Neural progenitor cell (in vitro differentiated cells): ENCODE data around the gene MTRF1L.

Source experiments
- CTCF ChIP-seq: fragments of 200-600 bp; sonication (generic); IDR thresholded peaks from 2 replicates; pipeline ENCODE4 v1.5.1; 2017; ENCODE audit warnings: antibody characterized with exemption, mild to moderate bottlenecking
- EZH2 ChIP-seq: fragments of 200-600 bp; sonication (generic); IDR thresholded peaks from 2 replicates; pipeline ENCODE4 v1.6.1; 2017; ENCODE audit warnings: antibody characterized with exemption, mild to moderate bottlenecking, moderate library complexity

- TF ChIP-seq CTCF, result peak; percentile 74
- no peak for TF ChIP-seq EZH2
These were observed 54.2 kb downstream of the MTRF1L start for GRCh38 chr6:152948150-152948768.
